Vagina (tissue), 2 donors: ENCODE data around the gene LSM4. TPM values are rescaled to one million over a fixed set of nuclear protein-coding genes. Genes with fewer than 3 reads are reported as not detected.
A peak's percentile ranks its signal among the peaks of the same experiment; 100 is the strongest.

Experiments
- DNase-seq, 2 donors: peaks; one replicate each; pipeline ENCODE4 v3.0.0-alpha.2; 2017; ENCODE audit errors: extremely low spot score in 2 of 2
- H3K27ac ChIP-seq: fragments of 200-600 bp; sonication (generic); one replicate; pipeline ENCODE4 v1.5.1; 2019
- H3K27me3 ChIP-seq: fragments of 200-600 bp; sonication (generic); one replicate; pipeline ENCODE4 v1.5.1; 2019
- H3K36me3 ChIP-seq, 2 donors: fragments of 200-600 bp; sonication (generic); one replicate each; pipeline ENCODE4 v1.5.1; 2017 to 2019
- H3K4me1 ChIP-seq: fragments of 200-600 bp; sonication (generic); one replicate; pipeline ENCODE4 v1.5.1; 2019
- H3K4me3 ChIP-seq, 2 donors: fragments of 200-600 bp; sonication (generic); 1 replicate in 1 of 2; 2 replicates in 1 of 2; pipeline ENCODE4 v1.5.1; 2016 to 2019
- H3K9me3 ChIP-seq: fragments of 200-600 bp; sonication (generic); one replicate; pipeline ENCODE4 v1.5.1; 2019
- POLR2A ChIP-seq, 2 donors: fragments of 450-650 bp; IDR thresholded peaks; one replicate each; pipeline ENCODE4 v1.6.1; 2017; ENCODE audit warnings: antibody characterized with exemption in 2 of 2, mild to moderate bottlenecking in 2 of 2, moderate library complexity in 2 of 2
- POLR2AphosphoS5 ChIP-seq, 2 donors: sonication (generic); formaldehyde crosslinking; IDR thresholded peaks; one replicate each; pipeline ENCODE4 v1.9.0; 2017; ENCODE audit warnings: antibody characterized with exemption in 2 of 2, mild to moderate bottlenecking in 2 of 2, low read depth in 1 of 2; ENCODE audit not compliant: insufficient read depth in 1 of 2
- intact Hi-C: fragments of 100-400 bp; cut with DNase I; formaldehyde crosslinking; loops from one replicate; pipeline ENCODE4 v1.15.1; 2023
- total RNA-seq: library from RNA; depleted of rRNA; stranded (reverse); fragments of >200 nt; gene quantifications from one replicate; pipeline ENCODE4 v1.2.3, GENCODE V29; 2016
- TF ChIP-seq, protein P1 (sequence below), 3 experiments: fragments of 450-650 bp in 2 of 3; fragments of 200-600 bp in 1 of 3; sonication (generic) in 1 of 3; IDR thresholded peaks; one replicate each; pipeline ENCODE4 v1.5.1; 2017 to 2019; ENCODE audit warnings: antibody characterized with exemption in 3 of 3, mild to moderate bottlenecking in 2 of 3, moderate library complexity in 2 of 3

The LSM4 gene
- total RNA-seq, 1 donor from 2014 or later = 54.3 TPM

DNA sequence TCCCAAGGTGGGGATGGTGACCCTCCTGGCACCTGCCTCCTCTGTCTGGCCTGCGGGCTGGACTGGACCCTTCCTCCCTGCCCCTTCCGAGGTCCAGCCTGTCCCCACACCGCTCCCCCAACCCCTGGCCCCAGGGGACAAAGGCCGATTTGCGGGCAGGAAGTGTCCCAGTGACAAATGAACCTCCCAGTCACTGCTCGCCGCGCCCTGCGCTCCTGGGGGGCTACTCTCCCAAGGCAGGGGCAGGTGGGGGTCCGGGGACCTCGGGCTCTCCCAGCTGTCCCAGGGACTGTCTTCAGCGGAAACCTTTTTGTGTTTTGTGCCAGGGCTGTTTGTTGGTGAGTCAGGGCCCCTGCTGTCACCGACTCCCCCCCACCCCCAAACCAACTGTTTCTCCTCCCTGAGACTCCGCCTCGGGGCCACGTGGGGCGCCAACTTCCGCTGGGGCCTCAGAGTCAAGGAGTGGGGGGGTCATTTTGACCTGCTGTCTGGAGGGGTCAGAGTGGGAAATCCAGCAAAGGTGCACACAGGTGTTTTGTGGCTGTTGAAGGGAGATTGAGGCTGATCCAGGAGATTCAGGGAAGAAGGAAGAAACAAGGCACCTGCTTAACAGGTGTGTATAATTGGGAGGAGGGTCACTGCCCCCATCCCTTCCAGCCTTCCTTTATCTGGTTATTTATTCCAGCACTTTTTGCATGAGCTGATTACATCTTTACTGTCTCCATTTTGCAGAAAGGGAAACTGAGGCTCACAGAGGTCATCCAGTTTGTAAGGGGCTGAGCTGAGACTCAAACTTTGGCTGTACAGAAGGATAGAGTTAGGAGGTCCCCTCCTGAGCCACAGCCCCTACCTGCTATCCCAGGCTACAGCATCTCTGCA is 18.4 kb upstream of the LSM4 start:
- H3K9me3 ChIP-seq = no peaks in the 10 kb centered on the region
- intact Hi-C loops = no loop called here
- H3K4me1 ChIP-seq = peaks cover 18% of the 10 kb centered on the region
- H3K36me3 ChIP-seq = no peaks in the 10 kb centered on the region
- peak overlapping the region; percentile 92 for H3K27ac ChIP-seq
- no peaks in the 10 kb centered on the region for H3K27me3 ChIP-seq
- no peak for TF ChIP-seq POLR2A (IDR thresholded peaks at IDR 0.05)
- TF ChIP-seq POLR2AphosphoS5 (IDR thresholded peaks at IDR 0.05; ENCODE audit: insufficient read depth in 1 of 2, low read depth in 1 of 2) = peak in 1 of 2 donors; percentile 46
- TF ChIP-seq, protein P1, sequence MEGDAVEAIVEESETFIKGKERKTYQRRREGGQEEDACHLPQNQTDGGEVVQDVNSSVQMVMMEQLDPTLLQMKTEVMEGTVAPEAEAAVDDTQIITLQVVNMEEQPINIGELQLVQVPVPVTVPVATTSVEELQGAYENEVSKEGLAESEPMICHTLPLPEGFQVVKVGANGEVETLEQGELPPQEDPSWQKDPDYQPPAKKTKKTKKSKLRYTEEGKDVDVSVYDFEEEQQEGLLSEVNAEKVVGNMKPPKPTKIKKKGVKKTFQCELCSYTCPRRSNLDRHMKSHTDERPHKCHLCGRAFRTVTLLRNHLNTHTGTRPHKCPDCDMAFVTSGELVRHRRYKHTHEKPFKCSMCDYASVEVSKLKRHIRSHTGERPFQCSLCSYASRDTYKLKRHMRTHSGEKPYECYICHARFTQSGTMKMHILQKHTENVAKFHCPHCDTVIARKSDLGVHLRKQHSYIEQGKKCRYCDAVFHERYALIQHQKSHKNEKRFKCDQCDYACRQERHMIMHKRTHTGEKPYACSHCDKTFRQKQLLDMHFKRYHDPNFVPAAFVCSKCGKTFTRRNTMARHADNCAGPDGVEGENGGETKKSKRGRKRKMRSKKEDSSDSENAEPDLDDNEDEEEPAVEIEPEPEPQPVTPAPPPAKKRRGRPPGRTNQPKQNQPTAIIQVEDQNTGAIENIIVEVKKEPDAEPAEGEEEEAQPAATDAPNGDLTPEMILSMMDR (IDR thresholded peaks at IDR 0.05) = no peak
- H3K4me3 ChIP-seq = peak overlapping the region; percentile 85
- DNase-seq = no peak

DNA sequence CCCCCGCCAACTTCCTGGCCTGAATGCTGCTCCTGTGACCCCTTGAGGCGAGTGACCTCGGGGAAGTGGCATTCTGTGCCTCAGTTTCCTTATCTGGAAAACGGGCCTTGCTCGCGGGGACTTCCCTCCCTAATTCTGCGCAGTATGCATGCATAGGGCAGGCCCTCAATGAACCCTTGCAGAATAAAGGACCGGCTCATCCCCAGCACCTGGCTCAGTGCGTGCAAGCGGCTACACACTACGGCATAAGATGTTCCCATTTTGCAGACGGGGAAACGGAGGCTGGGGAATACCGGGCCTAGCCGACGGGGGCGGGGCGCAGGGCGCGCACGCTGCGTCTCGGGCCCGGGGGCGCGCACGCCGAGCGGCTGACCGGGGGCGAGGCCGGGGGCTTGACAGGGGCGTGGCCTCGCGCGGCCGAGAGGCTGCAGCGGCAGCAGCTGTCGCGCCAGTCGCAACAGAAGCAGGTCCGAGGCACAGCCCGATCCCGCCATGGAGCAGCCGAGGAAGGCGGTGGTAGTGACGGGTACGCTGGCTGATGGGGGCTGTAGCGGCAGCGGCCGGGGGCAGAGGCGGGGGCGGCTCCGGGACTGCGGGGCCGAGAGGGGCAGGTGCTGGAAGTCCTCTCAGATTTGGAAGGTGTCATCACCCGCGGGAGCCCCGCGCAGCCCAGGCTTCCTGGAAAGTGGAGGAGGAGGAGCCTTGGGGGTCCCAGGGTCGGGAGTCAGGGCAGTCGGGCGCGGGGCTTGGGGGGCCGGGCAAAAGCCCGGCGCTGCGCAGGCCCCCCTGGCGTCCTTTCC is 17.5 kb upstream of the LSM4 start, which contains the start of gene PGPEP1:
Gene PGPEP1 (plus strand): TSS at position 409 of the 800 bp plus-strand sequence. CDS start 84 bp downstream, at position 493.
- Histone ChIP-seq H3K9me3 (no peaks in the 10 kb centered on the region), H3K27ac (peak within 1 kb of the TSS; percentile 92), H3K36me3 (no peaks in the 10 kb centered on the region), H3K4me1 (peaks cover 18% of the 10 kb centered on the region), H3K4me3 (peak within 1 kb of the TSS; percentile 85), H3K27me3 (no peaks in the 10 kb centered on the region)
- intact Hi-C loops = no loop called here
- TF ChIP-seq POLR2A (IDR thresholded peaks at IDR 0.05) (peak in 1 of 2 donors; percentile 41), POLR2AphosphoS5 (IDR thresholded peaks at IDR 0.05; ENCODE audit: insufficient read depth in 1 of 2, low read depth in 1 of 2) (no peak)
- TF ChIP-seq, protein P1 (IDR thresholded peaks at IDR 0.05) = peak in 1 of 3 experiments; percentile 2
- no peak for DNase-seq

DNA sequence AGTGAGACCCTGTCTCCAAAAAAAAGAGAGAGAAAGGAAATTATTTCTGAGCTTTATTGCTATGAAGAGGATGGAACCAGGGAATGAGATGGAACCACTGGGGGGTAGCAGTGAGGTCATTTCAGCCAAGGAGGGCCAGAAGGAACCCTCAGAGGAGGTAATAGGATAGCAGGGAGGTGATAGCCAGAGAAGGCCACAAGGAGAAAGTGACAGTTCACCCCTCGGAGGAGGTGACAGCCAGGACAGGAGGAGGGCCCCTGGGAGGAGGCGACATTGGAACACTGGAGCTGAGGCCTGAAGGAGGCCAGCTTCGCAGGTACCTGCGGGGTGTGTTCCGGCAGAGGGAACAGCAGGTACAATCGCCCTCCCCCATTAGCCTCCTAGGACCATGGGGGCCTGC is 16.8 kb upstream of the LSM4 start:
- intact Hi-C loops = loop anchor here (10.0 kb wide), 1 partner anchor 225 kb away; no protein-coding TSS in a partner anchor
- TF ChIP-seq POLR2A (IDR thresholded peaks at IDR 0.05) (no peak), POLR2AphosphoS5 (IDR thresholded peaks at IDR 0.05; ENCODE audit: insufficient read depth in 1 of 2, low read depth in 1 of 2) (no peak)
- TF ChIP-seq, protein P1 (IDR thresholded peaks at IDR 0.05) = no peak
- Histone ChIP-seq H3K9me3 (no peaks in the 10 kb centered on the region), H3K27ac (peak overlapping the region; percentile 92), H3K27me3 (no peaks in the 10 kb centered on the region), H3K4me1 (peaks cover 18% of the 10 kb centered on the region), H3K36me3 (no peaks in the 10 kb centered on the region), H3K4me3 (peak overlapping the region; percentile 85)
- DNase-seq = no peak

DNA sequence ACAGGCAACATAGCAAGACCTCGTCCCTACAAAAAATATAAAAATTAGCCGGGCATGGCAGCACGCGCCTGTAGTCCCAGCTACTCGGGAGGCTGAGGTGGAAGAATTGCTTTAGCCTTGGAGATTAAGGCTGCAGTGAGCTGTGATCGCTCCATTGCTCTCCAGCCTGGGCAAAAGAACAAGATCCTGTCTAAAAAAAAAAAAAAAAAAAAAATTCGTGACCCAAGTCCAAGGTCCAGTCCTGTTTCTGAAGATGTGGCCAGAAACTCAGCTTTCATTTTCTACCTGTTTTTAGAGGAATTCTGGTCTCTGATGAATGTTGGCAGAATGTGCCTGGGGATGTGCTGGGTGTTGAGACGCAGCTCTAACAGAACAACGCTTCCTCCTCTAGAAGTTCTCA is 15.7 kb upstream of the LSM4 start:
- intact Hi-C loops = loop anchor here (10.0 kb wide), 1 partner anchor 224 kb away; no protein-coding TSS in a partner anchor
- no peaks in the 10 kb centered on the region for H3K36me3 ChIP-seq
- H3K27ac ChIP-seq = no peak overlapping the region
- no peak overlapping the region for H3K4me3 ChIP-seq
- DNase-seq = no peak
- no peaks in the 10 kb centered on the region for H3K27me3 ChIP-seq
- no peaks in the 10 kb centered on the region for H3K9me3 ChIP-seq
- TF ChIP-seq, protein P1 (IDR thresholded peaks at IDR 0.05) = no peak
- no peak for TF ChIP-seq POLR2AphosphoS5 (IDR thresholded peaks at IDR 0.05; ENCODE audit: insufficient read depth in 1 of 2, low read depth in 1 of 2)
- H3K4me1 ChIP-seq = peaks cover 18% of the 10 kb centered on the region
